B cell (primary cell): ENCODE results near the gene EXD2.

Experiments
- CTCF ChIP-seq: fragments of 200-600 bp; IDR thresholded peaks from one replicate; pipeline ENCODE4 v1.8.0; 2022; ENCODE audit warnings: antibody characterized with exemption, mild to moderate bottlenecking
- EZH2 ChIP-seq: IDR thresholded peaks from 2 replicates; pipeline ENCODE4 v1.6.1; 2012; ENCODE audit warnings: borderline replicate concordance, low read depth, mild to moderate bottlenecking, moderate library complexity, low read length; ENCODE audit not compliant: insufficient read depth, poor library complexity, severe bottlenecking

DNA sequence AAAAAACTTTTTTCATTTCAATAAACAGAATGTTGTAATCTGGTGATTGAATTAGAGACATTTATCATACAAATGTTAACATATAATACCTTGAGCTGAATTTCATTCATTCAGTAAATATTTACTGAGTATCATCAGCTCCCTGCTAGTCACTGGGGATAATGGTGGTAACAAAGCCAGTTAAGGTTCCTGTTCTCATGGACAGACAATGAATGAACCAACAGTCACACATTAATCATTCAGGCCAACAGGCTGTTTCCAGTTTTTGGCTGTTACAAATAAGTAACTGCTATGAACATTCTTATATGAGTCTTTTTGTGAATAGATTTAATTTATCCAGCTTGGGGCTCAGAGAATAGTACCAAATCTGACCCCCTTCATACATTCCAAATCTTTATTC lies 13.5 kb downstream of the EXD2 start:
- no peak for TF ChIP-seq CTCF
- no peak for TF ChIP-seq EZH2
